Measurements from ENCODE around the gene EFNB1.

- TF ChIP-seq CTCF (IDR thresholded peaks at IDR 0.05) (no peak), ZBTB43 (CRISPR knock-in tag; IDR thresholded peaks at IDR 0.05) (no peak), CREB1 (CRISPR knock-in tag; IDR thresholded peaks at IDR 0.05) (no peak), ATF2 (CRISPR knock-in tag; IDR thresholded peaks at IDR 0.05; ENCODE audit: borderline replicate concordance, low read depth) (no peak), TEAD4 (CRISPR knock-in tag; IDR thresholded peaks at IDR 0.05) (no peak), ZBTB21 (CRISPR knock-in tag; IDR thresholded peaks at IDR 0.05; ENCODE audit: borderline replicate concordance) (no peak), ATF3 (CRISPR knock-in tag; conservative IDR thresholded peaks at IDR 0.05) (no peak), MAX (CRISPR knock-in tag; IDR thresholded peaks at IDR 0.05) (no peak), MLX (CRISPR knock-in tag; IDR thresholded peaks at IDR 0.05) (no peak), PRDM15 (CRISPR knock-in tag; IDR thresholded peaks at IDR 0.05) (no peak), SOX15 (CRISPR knock-in tag; IDR thresholded peaks at IDR 0.05) (no peak)
Observed at GRCh38 chrX:68878977-68879645, 50.3 kb downstream of the EFNB1 start.

Data from WTC11 (cell line).